WTC11 (cell line): ENCODE data around the gene RTN4RL1. TPM values are rescaled to one million over a fixed set of nuclear protein-coding genes. Genes with fewer than 3 reads are reported as not detected.

Source experiments
- ATAC-seq: fragments of 200-7000 bp; cut with Tn5 transposase; 2 replicates; pipeline ENCODE4 v1.10.0; 2021; ENCODE audit warnings: mild to moderate bottlenecking, moderate library complexity
- CTCF ChIA-PET: fragments of 300-600 bp; sonication (Branson Sonifier 250); formaldehyde crosslinking; loops from one replicate; lab custom pipeline; 2021; ENCODE audit warnings: antibody characterized with exemption; lab: Charles Lee
- POLR2A ChIA-PET: fragments of 350-600 bp; sonication (Branson Sonifier 250); formaldehyde crosslinking; loops from one replicate; lab custom pipeline; 2021; ENCODE audit warnings: antibody characterized with exemption; lab: Charles Lee
- DNase-seq: peaks from one replicate; pipeline ENCODE4 v3.0.0; 2021; ENCODE audit warnings: low spot score
- H3K27ac Mint-ChIP-seq: 2 replicates; pipeline ENCODE4 v1.8.0; 2021; ENCODE audit warnings: mixed read lengths
- H3K27me3 Mint-ChIP-seq: 2 replicates; pipeline ENCODE4 v1.8.0; 2021; ENCODE audit warnings: low read depth, mild to moderate bottlenecking, moderate library complexity, mixed read lengths
- H3K36me3 Mint-ChIP-seq: 2 replicates; pipeline ENCODE4 v1.8.0; 2021; ENCODE audit warnings: mixed read lengths
- H3K4me1 Mint-ChIP-seq: 2 replicates; pipeline ENCODE4 v1.8.0; 2022; ENCODE audit warnings: mixed read lengths
- H3K4me3 Mint-ChIP-seq: 2 replicates; pipeline ENCODE4 v1.8.0; 2021; ENCODE audit warnings: mild to moderate bottlenecking, moderate library complexity, mixed read lengths
- H3K9me3 Mint-ChIP-seq: 2 replicates; pipeline ENCODE4 v1.8.0; 2021; ENCODE audit warnings: mixed read lengths
- AR ChIP-seq: fragments of 250-450 bp; sonication (Bioruptor Pico); IDR thresholded peaks from 2 replicates; pipeline ENCODE4 v1.9.0; 2021; ENCODE audit warnings: mild to moderate bottlenecking
- E2F1 ChIP-seq: sonication (generic); formaldehyde crosslinking; IDR thresholded peaks from 2 replicates; pipeline ENCODE4 v1.8.0; 2022; ENCODE audit warnings: mild to moderate bottlenecking, missing genetic modification reagents
- ELF4 ChIP-seq: sonication (generic); formaldehyde crosslinking; IDR thresholded peaks from 2 replicates; pipeline ENCODE4 v1.8.1; 2022; ENCODE audit warnings: low read depth, mild to moderate bottlenecking, moderate library complexity, missing genetic modification reagents
- FOXP4 ChIP-seq: sonication (generic); formaldehyde crosslinking; IDR thresholded peaks from 2 replicates; pipeline ENCODE4 v1.8.0; 2022; ENCODE audit warnings: mild to moderate bottlenecking, missing genetic modification reagents
- IRF1 ChIP-seq: sonication (generic); formaldehyde crosslinking; IDR thresholded peaks from 2 replicates; pipeline ENCODE4 v1.8.0; 2023; ENCODE audit warnings: missing genetic modification reagents
- IRF2 ChIP-seq: sonication (generic); formaldehyde crosslinking; IDR thresholded peaks from 2 replicates; pipeline ENCODE4 v1.8.0; 2022; ENCODE audit warnings: low read depth, missing genetic modification reagents, borderline replicate concordance
- KAT7 ChIP-seq: sonication (generic); formaldehyde crosslinking; IDR thresholded peaks from 2 replicates; pipeline ENCODE4 v1.8.1; 2023; ENCODE audit warnings: missing genetic modification reagents, mild to moderate bottlenecking, borderline replicate concordance
- NFE2L1 ChIP-seq: sonication (generic); formaldehyde crosslinking; IDR thresholded peaks from 2 replicates; pipeline ENCODE4 v1.8.1; 2023; ENCODE audit warnings: missing genetic modification reagents
- NFYB ChIP-seq: sonication (generic); formaldehyde crosslinking; conservative IDR thresholded peaks from 2 replicates; pipeline ENCODE4 v1.8.0; 2022; ENCODE audit warnings: low read depth, missing genetic modification reagents
- NR3C1 ChIP-seq: sonication (generic); formaldehyde crosslinking; conservative IDR thresholded peaks from 2 replicates; pipeline ENCODE4 v1.8.1; 2023; ENCODE audit warnings: low read depth, mild to moderate bottlenecking, missing genetic modification reagents
- SP1 ChIP-seq: sonication (generic); formaldehyde crosslinking; conservative IDR thresholded peaks from 2 replicates; pipeline ENCODE4 v1.8.1; 2022; ENCODE audit warnings: missing genetic modification reagents
- ZBTB43 ChIP-seq: sonication (generic); formaldehyde crosslinking; IDR thresholded peaks from 2 replicates; pipeline ENCODE4 v1.8.1; 2023; ENCODE audit warnings: mild to moderate bottlenecking, missing genetic modification reagents
- ZNF121 ChIP-seq: sonication (generic); formaldehyde crosslinking; IDR thresholded peaks from 2 replicates; pipeline ENCODE4 v1.8.0; 2023; ENCODE audit warnings: missing genetic modification reagents
- ZNF281 ChIP-seq: sonication (generic); formaldehyde crosslinking; IDR thresholded peaks from 2 replicates; pipeline ENCODE4 v1.8.0; 2023; ENCODE audit warnings: mild to moderate bottlenecking, missing genetic modification reagents
- total RNA-seq: library from RNA; stranded (reverse); gene quantifications from 3 replicates; pipeline ENCODE4 v1.2.3, GENCODE V29; 2021

RTN4RL1 gene
- total RNA-seq, 1 experiment from 2014 or later, result 0.72 TPM

- ChIA-PET POLR2A (interaction anchor here (0.6 to 0.7 kb wide), 2 partner anchors 47 to 62 kb away, joined by 4 read pairs; partner anchors contain the start of gene RTN4RL1), CTCF (no interaction called here)
- Mint-ChIP-seq H3K36me3 (no peaks in the 10 kb centered on the region), H3K27ac (no peak overlapping the region), H3K4me3 (no peak overlapping the region), H3K4me1 (no peaks in the 10 kb centered on the region), H3K27me3 (peaks cover 38% of the 10 kb centered on the region), H3K9me3 (no peaks in the 10 kb centered on the region)
- ATAC-seq, result no peak
- DNase-seq, result no peak
- TF ChIP-seq E2F1 (CRISPR knock-in tag) (no peak), AR (CRISPR knock-in tag) (no peak), KAT7 (CRISPR knock-in tag) (no peak), FOXP4 (CRISPR knock-in tag) (no peak), NFE2L1 (no peak), IRF1 (CRISPR knock-in tag) (no peak), IRF2 (CRISPR knock-in tag) (no peak), SP1 (no peak), ZBTB43 (CRISPR knock-in tag) (no peak), NR3C1 (CRISPR knock-in tag) (no peak), ZNF281 (CRISPR knock-in tag) (no peak), ZNF121 (CRISPR knock-in tag) (no peak), ELF4 (CRISPR knock-in tag) (no peak), NFYB (CRISPR knock-in tag) (no peak)
These were observed 46.7 kb downstream of the RTN4RL1 start for GRCh38 chr17:1978396-1978949.
